Right hindlimb (tissue), 1 donor: ENCODE data around the gene DNAJC15.
A peak's percentile ranks its signal among the peaks of the same experiment; 100 is the strongest.
"Not testable (repeated sequence)": the region's sequence is repeated elsewhere in the genome, so short reads cannot be mapped to it uniquely, and the experiment has no call there.

ENCODE experiments used
- DNase-seq: peaks from one replicate; pipeline ENCODE4 v3.0.0-alpha.2; 2018

DNAJC15 gene

GRCh38 chr13:43046259-43046658 is 22.9 kb downstream of the DNAJC15 start:
- DNase-seq = no peak

GRCh38 chr13:43054803-43055802 is 31.7 kb downstream of the DNAJC15 start:
- DNase-seq = peak; percentile 38

- no peak for DNase-seq
Observed at GRCh38 chr13:43057653-43058317, 34.4 kb downstream of the DNAJC15 start.

- DNase-seq = no peak
Observed at GRCh38 chr13:43058318-43058674, 34.9 kb downstream of the DNAJC15 start.

- no peak for DNase-seq
Observed at GRCh38 chr13:43058831-43059230, 35.4 kb downstream of the DNAJC15 start.

- not testable (repeated sequence) for DNase-seq
Observed at GRCh38 chr13:43059779-43060178, 36.4 kb downstream of the DNAJC15 start.

- not testable (repeated sequence) for DNase-seq
Observed at GRCh38 chr13:43060806-43061205, 37.4 kb downstream of the DNAJC15 start.

GRCh38 chr13:43061496-43062280 is 38.3 kb downstream of the DNAJC15 start:
- no peak for DNase-seq

- DNase-seq = no peak
Observed at GRCh38 chr13:43071824-43072223, 48.4 kb downstream of the DNAJC15 start.

- DNase-seq = no peak
Observed at GRCh38 chr13:43072394-43072793, 49.0 kb downstream of the DNAJC15 start.

- no peak for DNase-seq
Observed at GRCh38 chr13:43074824-43075510, 51.6 kb downstream of the DNAJC15 start.

- DNase-seq = not testable (repeated sequence)
Observed at GRCh38 chr13:43075511-43075902, 52.1 kb downstream of the DNAJC15 start.

GRCh38 chr13:43077046-43077445 is 53.7 kb downstream of the DNAJC15 start:
- DNase-seq = no peak

GRCh38 chr13:43077461-43077860 is 54.1 kb downstream of the DNAJC15 start:
- no peak for DNase-seq

- no peak for DNase-seq
Observed at GRCh38 chr13:43077906-43078305, 54.5 kb downstream of the DNAJC15 start.

- no peak for DNase-seq
Observed at GRCh38 chr13:43078399-43078798, 55.0 kb downstream of the DNAJC15 start.

GRCh38 chr13:43079392-43079931 is 56.1 kb downstream of the DNAJC15 start:
- DNase-seq = no peak

GRCh38 chr13:43080199-43080598 is 56.8 kb downstream of the DNAJC15 start:
- DNase-seq = no peak

- DNase-seq = no peak
Observed at GRCh38 chr13:43081866-43082265, 58.5 kb downstream of the DNAJC15 start.

- no peak for DNase-seq
Observed at GRCh38 chr13:43083750-43084149, 60.4 kb downstream of the DNAJC15 start.

- no peak for DNase-seq
Observed at GRCh38 chr13:43085545-43085944, 62.2 kb downstream of the DNAJC15 start.

GRCh38 chr13:43086181-43086580 is 62.8 kb downstream of the DNAJC15 start:
- no peak for DNase-seq
